Fibroblast of villous mesenchyme (primary cell): ENCODE data around the gene ZDHHC21. TPM values are rescaled to one million over a fixed set of nuclear protein-coding genes. Genes with fewer than 3 reads are reported as not detected.
A peak's percentile ranks its signal among the peaks of the same experiment; 100 is the strongest.

Source experiments
- DNase-seq: peaks from one replicate; pipeline ENCODE4 v3.0.0-alpha.2; 2010; ENCODE audit warnings: low read depth
- H3K4me3 ChIP-seq: 2 replicates; pipeline ENCODE4 v1.5.1; 2011; ENCODE audit warnings: low read depth, mild to moderate bottlenecking, low read length
- total RNA-seq: library from RNA; depleted of rRNA; stranded (reverse); fragments of >200 nt; gene quantifications from 2 replicates; pipeline ENCODE4 v1.2.3, GENCODE V29; 2012
- TF ChIP-seq, protein P1 (sequence below): IDR thresholded peaks from 2 replicates; pipeline ENCODE4 v1.5.1; 2012; ENCODE audit warnings: low read depth, mild to moderate bottlenecking, low read length; ENCODE audit not compliant: insufficient read depth

ZDHHC21 gene
- total RNA-seq, 1 donor = 17.3 TPM

DNA sequence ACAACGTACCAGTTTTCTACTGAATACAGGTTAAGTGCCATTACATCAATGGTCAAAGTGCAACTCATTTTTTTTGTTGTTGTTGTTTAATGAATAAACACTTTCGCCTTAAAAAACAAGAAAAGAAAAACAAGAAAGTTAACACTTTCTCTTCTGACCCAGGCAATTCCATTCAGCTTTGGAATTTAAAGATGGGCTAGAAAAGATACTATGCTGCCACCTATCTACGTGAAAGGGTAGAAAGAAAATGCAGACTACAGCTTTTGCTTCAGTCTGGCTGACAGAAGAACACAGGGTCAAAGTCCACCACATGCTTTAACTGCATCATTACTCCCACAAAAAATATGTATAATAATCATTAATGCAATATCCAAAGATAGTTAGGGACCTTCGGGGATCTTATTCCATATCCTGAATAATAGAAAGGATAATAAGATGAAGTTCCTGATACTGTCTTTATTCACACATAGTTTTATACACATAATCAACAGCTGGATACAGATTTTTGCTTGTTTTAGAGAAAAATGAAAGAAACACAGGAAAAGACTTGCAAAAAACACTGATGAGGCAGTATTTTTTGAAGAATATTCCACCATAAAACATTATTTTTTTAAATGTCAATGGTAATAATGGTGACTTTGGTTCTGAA lies 40.4 kb downstream of the ZDHHC21 start:
- H3K4me3 ChIP-seq = no peak overlapping the region
- DNase-seq = peak; percentile 52
- TF ChIP-seq, protein P1, sequence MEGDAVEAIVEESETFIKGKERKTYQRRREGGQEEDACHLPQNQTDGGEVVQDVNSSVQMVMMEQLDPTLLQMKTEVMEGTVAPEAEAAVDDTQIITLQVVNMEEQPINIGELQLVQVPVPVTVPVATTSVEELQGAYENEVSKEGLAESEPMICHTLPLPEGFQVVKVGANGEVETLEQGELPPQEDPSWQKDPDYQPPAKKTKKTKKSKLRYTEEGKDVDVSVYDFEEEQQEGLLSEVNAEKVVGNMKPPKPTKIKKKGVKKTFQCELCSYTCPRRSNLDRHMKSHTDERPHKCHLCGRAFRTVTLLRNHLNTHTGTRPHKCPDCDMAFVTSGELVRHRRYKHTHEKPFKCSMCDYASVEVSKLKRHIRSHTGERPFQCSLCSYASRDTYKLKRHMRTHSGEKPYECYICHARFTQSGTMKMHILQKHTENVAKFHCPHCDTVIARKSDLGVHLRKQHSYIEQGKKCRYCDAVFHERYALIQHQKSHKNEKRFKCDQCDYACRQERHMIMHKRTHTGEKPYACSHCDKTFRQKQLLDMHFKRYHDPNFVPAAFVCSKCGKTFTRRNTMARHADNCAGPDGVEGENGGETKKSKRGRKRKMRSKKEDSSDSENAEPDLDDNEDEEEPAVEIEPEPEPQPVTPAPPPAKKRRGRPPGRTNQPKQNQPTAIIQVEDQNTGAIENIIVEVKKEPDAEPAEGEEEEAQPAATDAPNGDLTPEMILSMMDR = peak; percentile 71

DNA sequence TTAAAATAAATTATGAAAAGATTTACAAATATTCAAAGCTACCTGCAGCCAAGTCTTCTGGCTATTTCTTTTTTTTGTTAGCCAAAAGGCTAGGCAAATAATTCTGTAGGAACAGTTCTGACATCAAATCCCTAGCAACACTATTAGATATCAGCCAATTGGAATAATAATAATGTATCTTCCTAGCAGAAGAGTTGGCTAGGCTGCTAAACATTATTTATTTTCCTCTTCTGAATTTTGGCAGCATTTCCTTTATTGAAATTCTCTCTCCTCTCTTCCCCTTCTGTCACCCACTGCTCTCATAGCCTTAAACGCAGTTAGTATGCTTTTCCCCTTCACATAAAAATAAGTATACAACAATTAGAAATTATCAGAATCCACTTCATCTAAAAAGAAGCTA lies 42.6 kb downstream of the ZDHHC21 start:
- no peak for DNase-seq
- no peak overlapping the region for H3K4me3 ChIP-seq
- TF ChIP-seq, protein P1 = no peak

GRCh38 chr9:14645648-14646047 lies 47.6 kb downstream of the ZDHHC21 start:
- TF ChIP-seq, protein P1 = no peak
- H3K4me3 ChIP-seq = no peak overlapping the region
- no peak for DNase-seq

DNA sequence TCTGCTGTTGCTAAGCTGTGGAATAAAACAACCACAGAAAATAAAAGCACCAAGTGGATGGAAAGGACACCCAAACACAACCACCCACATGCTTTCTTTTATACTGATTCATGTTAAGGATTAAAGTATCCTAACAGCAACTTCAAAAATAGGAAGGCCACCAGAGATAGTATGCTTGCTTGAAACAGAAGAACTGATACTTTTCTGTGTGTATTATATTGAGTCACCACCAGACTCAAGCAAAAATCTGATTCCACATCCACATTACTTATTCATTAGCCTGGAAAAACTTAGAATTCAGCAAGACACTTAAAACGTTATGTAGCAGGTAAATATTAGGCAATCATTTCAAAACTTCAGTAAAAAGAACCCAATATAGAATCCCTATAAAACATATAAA lies 52.3 kb downstream of the ZDHHC21 start:
- no peak for DNase-seq
- H3K4me3 ChIP-seq = no peak overlapping the region
- TF ChIP-seq, protein P1 = no peak

DNA sequence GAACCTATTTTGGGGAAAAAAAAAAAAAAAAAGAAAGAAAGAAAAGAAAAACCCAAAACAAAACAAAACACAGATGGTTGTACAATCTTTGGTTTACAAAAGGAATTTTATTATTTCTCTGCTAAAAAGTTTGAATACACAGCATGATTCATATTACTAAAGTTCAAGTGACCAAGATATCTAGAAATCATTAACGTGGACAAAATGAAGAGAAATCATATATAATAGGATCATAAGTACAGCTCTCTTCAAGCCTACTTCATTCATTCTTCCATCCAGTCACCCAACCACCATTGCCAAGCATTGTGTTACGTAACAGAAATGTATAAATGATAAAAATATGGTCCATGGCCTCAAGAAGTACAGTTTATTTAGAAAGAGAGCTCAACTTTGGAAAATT lies 52.9 kb downstream of the ZDHHC21 start:
- DNase-seq = no peak
- no peak overlapping the region for H3K4me3 ChIP-seq
- TF ChIP-seq, protein P1 = no peak

GRCh38 chr9:14633906-14634565 lies 59.2 kb downstream of the ZDHHC21 start:
- TF ChIP-seq, protein P1 = no peak
- H3K4me3 ChIP-seq = no peak overlapping the region
- no peak for DNase-seq
